ENCODE data around the gene SLC25A46. TPM values are rescaled to one million over a fixed set of nuclear protein-coding genes. Genes with fewer than 3 reads are reported as not detected.
A peak's percentile ranks its signal among the peaks of the same experiment; 100 is the strongest.

The SLC25A46 gene
- total and polyA plus RNA-seq, 9 of the 15 experiments (the other 6 are each of a cell fraction or from before 2014, with no cell fraction given) = 7.8 to 47.3 (median 31.8) TPM

DNA sequence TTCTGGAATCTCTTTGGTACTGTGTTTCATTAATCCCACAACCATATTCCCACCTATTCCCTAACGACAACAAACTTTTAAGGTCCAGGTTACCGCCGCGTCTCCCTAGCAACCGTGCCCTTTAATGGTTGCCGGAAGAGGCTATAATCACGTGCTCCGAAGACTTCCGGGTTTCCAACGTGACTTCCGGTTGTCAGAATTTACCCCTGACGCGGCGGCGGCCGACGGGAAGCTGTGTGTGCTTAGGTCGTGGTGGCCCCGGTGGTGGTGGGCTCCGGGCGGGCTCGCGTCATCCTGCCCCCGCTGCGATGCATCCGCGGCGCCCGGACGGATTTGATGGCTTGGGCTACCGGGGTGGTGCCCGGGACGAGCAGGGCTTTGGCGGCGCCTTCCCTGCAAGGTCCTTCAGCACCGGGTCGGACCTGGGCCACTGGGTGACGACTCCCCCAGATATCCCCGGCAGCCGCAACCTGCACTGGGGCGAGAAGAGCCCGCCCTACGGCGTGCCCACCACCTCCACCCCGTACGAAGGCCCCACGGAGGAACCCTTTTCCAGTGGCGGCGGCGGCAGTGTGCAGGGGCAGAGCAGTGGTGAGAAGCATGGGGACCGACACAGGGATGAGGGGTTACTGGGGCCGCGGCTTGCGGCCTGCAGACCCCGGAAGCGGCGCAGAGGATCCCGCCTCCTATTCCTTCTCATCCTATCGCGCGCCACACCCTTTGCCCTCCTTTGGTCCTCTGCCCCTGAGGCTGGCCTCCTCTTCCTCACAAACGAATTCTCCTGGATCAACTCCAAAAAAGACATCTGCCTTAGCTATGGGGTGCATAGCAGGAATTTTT is at the start of gene SLC25A46 (continued):
- TF ChIP-seq, protein P1, sequence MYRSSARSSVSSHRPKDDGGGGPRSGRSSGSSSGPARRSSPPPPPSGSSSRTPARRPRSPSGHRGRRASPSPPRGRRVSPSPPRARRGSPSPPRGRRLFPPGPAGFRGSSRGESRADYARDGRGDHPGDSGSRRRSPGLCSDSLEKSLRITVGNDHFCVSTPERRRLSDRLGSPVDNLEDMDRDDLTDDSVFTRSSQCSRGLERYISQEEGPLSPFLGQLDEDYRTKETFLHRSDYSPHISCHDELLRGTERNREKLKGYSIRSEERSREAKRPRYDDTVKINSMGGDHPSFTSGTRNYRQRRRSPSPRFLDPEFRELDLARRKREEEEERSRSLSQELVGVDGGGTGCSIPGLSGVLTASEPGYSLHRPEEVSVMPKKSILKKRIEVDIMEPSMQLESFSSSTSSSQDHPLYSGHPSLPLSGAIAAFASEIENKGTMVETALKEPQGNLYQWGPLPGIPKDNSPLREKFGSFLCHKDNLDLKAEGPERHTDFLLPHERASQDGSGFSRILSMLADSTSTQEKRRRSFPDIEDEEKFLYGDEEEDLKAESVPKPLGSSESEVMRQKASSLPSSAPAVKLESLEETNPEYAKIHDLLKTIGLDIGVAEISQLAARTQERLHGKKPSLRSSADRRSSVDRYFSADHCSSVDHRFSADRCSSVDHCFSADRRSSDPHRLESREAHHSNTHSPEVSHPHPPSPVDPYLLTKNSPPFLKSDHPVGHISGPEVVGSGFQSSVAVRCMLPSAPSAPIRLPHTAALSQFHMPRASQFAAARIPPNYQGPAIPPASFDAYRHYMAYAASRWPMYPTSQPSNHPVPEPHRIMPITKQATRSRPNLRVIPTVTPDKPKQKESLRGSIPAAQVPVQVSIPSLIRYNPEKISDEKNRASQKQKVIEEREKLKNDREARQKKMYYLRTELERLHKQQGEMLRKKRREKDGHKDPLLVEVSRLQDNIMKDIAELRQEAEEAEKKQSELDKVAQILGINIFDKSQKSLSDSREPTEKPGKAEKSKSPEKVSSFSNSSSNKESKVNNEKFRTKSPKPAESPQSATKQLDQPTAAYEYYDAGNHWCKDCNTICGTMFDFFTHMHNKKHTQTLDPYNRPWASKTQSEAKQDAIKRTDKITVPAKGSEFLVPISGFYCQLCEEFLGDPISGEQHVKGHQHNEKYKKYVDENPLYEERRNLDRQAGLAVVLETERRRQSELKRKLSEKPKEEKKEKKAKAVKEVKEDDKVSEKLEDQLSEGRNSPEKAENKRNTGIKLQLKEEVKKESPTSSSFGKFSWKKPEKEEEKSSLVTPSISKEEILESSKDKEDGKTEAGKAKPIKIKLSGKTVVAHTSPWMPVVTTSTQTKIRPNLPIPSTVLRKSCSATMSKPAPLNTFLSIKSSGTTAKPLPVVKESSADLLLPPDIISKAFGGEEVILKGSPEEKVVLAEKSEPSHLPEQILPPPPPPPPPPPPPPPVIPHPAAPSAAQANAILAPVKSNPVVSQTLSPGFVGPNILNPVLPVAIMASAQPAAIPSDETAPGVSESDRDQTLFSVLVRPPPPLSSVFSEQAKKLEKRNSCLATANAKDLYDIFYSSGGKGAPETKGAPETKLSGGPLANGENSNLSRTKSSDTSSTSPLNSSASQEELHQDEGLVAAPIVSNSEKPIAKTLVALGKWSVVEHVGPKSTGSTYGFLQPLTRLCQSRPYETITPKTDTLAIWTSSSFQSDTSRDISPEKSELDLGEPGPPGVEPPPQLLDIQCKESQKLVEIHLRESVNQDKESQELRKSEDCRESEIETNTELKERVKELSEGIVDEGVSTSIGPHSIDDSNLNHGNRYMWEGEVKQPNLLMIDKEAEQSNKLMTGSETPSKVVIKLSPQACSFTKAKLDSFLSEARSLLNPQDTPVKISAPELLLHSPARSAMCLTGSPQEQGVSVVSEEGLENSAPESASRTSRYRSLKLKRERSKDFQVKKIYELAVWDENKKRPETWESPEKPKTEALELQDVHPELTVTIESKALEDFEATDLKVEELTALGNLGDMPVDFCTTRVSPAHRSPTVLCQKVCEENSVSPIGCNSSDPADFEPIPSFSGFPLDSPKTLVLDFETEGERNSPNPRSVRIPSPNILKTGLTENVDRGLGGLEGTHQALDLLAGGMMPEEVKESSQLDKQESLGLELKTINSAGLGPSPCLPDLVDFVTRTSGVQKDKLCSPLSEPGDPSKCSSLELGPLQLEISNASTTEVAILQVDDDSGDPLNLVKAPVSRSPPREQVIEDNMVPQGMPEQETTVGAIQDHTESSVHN (IDR thresholded peaks at IDR 0.05; ENCODE audit: borderline replicate concordance in 1 of 2, low read depth in 1 of 2) = no peak
- TF ChIP-seq NUFIP1 (IDR thresholded peaks at IDR 0.05; ENCODE audit: partially characterized antibody) (no peak), SETDB1 (IDR thresholded peaks at IDR 0.05; ENCODE audit: low read length) (no peak), KAT8 (IDR thresholded peaks at IDR 0.05; ENCODE audit: low read depth) (no peak), SOX6 (IDR thresholded peaks at IDR 0.05) (no peak), DDX20 (tag; IDR thresholded peaks at IDR 0.05; ENCODE audit: low read depth) (no peak)
- TF ChIP-seq, protein P2, sequence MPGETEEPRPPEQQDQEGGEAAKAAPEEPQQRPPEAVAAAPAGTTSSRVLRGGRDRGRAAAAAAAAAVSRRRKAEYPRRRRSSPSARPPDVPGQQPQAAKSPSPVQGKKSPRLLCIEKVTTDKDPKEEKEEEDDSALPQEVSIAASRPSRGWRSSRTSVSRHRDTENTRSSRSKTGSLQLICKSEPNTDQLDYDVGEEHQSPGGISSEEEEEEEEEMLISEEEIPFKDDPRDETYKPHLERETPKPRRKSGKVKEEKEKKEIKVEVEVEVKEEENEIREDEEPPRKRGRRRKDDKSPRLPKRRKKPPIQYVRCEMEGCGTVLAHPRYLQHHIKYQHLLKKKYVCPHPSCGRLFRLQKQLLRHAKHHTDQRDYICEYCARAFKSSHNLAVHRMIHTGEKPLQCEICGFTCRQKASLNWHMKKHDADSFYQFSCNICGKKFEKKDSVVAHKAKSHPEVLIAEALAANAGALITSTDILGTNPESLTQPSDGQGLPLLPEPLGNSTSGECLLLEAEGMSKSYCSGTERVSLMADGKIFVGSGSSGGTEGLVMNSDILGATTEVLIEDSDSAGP (CRISPR knock-in tag; IDR thresholded peaks at IDR 0.05) = peak; percentile 64; the same call in 1 of the 2 replicates
- TF ChIP-seq, protein P3, sequence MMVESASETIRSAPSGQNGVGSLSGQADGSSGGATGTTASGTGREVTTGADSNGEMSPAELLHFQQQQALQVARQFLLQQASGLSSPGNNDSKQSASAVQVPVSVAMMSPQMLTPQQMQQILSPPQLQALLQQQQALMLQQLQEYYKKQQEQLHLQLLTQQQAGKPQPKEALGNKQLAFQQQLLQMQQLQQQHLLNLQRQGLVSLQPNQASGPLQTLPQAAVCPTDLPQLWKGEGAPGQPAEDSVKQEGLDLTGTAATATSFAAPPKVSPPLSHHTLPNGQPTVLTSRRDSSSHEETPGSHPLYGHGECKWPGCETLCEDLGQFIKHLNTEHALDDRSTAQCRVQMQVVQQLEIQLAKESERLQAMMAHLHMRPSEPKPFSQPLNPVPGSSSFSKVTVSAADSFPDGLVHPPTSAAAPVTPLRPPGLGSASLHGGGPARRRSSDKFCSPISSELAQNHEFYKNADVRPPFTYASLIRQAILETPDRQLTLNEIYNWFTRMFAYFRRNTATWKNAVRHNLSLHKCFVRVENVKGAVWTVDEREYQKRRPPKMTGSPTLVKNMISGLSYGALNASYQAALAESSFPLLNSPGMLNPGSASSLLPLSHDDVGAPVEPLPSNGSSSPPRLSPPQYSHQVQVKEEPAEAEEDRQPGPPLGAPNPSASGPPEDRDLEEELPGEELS (CRISPR knock-in tag; IDR thresholded peaks at IDR 0.05; ENCODE audit: borderline replicate concordance) = no peak
- TF ChIP-seq, protein P4, sequence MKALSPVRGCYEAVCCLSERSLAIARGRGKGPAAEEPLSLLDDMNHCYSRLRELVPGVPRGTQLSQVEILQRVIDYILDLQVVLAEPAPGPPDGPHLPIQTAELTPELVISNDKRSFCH (CRISPR knock-in tag; IDR thresholded peaks at IDR 0.05) = no peak
- TF ChIP-seq, protein P4 (tag; IDR thresholded peaks at IDR 0.05) = no peak
- TF ChIP-seq, protein P5, sequence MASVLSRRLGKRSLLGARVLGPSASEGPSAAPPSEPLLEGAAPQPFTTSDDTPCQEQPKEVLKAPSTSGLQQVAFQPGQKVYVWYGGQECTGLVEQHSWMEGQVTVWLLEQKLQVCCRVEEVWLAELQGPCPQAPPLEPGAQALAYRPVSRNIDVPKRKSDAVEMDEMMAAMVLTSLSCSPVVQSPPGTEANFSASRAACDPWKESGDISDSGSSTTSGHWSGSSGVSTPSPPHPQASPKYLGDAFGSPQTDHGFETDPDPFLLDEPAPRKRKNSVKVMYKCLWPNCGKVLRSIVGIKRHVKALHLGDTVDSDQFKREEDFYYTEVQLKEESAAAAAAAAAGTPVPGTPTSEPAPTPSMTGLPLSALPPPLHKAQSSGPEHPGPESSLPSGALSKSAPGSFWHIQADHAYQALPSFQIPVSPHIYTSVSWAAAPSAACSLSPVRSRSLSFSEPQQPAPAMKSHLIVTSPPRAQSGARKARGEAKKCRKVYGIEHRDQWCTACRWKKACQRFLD (CRISPR knock-in tag; IDR thresholded peaks at IDR 0.05) = peak; percentile 74; the same call in 1 of the 2 replicates

Data from K562 (cell line).